IPS-NIHi7 (cell line): Measurements from ENCODE around the gene ERBIN.
"Not testable (repeated sequence)": the region's sequence is repeated elsewhere in the genome, so short reads cannot be mapped to it uniquely, and the experiment has no call there.

Source experiments
- DNase-seq: peaks from one replicate; pipeline ENCODE4 v3.0.0; 2012; ENCODE audit warnings: mixed read lengths; ENCODE audit errors: extremely low spot score

Gene ERBIN

DNA sequence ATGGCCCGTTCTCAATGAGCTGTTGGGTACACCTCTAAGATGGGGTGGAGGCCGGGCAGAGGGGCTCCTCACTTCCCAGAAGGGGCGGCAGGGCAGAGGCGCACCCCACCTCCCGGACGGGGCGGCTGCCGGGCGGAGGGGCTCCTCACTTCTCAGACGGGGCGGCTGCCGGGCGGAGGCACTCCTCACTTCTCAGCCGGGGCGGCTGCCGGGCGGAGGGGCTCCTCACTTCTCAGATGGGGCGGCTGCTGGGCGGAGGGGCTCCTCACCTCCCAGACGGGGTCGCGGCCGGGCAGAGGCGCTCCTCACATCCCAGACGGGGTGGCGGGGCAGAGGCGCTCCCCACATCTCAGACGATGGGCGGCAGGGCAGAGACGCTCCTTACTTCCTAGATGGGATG, 31.3 kb downstream of the ERBIN start:
- not testable (repeated sequence) for DNase-seq

DNA sequence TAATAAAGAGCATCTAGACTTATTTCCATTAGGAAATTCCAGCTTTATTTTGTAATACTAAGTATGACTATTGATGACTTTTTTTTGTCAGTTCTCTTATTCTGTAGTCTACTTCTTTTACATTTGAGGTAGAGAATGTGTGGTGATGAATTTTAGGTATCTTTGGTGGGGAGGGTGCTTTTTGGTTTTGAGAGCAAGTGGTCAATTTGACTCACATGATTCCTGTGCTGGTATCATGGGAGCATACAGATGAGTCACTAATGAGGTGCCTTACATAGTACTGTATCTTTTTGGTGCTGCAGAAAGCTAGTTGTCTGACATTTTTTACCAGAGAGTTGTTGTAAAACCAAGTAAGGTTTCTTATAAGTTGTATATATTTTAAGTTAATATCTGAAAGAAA, 35.3 kb downstream of the ERBIN start:
- DNase-seq, result no peak

DNA sequence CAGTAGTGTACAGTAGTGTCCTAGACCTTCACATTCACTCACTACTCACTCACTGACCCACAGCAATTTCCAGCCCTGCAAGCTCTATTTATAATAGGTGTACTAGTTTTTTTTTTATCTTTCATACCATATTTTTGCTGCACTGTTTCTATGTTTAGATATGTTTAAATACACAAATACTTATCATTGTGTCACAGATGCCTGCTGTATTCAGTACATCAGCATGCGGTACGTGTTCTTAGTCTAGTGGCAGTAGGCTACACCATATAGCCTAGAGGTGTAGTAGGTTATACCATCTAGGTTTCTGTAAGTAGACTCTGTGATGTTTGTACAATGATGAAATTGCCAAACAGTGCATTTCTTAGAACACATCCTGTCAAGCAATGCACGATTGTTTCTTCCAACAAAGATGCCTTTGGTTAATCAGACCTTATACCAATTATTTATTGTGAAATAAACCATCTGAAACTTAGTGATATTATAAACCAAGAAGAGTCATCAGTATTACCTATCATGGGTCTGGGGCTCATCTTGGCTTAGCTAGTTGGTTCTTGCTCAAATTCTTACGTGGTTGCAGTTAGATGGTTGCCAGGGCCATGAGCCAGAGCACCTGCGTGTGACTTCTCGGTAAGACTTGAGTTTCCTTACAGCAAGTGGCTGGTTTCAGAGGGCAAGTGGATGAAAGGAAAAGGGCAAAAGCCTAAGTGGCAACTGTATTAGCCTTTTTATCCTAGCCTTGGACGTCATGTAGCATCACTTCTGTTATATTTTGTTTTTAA, 41.1 kb downstream of the ERBIN start:
- no peak for DNase-seq

DNA sequence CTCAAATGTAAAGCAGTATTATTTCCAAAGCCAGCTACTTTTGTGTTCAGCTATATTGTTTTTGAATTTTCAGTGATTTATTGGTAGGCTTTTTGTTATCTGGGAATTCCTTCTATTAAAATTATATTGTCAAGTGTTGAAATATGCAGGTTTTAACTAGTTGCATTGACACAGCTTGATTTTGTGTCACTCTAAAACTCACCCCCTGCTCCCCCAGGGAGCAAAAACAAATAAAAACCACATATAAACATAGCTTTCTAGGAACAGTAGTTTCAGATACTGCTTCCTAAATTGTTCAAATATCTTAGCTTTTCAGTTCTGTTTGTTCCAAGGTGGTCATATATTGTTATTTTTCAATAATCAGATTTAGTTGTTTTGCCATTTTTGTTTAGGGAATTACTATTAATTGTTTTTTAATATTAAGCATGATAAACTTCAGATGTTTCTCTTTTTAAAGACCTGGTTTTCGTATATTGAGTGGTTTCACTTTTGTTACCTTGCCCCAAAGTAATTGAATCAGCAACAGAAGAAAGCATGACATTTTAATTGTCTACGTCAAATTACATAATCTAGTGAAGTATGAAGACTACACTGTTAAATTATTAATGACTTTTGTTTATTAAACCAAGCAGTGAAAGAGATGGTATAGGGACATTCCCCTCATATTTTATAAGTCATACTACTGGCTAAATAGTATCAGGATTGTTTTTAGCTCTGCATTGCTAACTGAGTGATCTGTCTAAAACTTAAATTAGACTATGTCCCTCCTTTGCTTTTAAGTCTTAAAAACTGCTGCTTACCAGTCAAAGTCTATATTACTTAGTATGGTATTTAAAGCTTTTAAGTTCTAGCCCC, 43.4 kb downstream of the ERBIN start:
- no peak for DNase-seq

DNA sequence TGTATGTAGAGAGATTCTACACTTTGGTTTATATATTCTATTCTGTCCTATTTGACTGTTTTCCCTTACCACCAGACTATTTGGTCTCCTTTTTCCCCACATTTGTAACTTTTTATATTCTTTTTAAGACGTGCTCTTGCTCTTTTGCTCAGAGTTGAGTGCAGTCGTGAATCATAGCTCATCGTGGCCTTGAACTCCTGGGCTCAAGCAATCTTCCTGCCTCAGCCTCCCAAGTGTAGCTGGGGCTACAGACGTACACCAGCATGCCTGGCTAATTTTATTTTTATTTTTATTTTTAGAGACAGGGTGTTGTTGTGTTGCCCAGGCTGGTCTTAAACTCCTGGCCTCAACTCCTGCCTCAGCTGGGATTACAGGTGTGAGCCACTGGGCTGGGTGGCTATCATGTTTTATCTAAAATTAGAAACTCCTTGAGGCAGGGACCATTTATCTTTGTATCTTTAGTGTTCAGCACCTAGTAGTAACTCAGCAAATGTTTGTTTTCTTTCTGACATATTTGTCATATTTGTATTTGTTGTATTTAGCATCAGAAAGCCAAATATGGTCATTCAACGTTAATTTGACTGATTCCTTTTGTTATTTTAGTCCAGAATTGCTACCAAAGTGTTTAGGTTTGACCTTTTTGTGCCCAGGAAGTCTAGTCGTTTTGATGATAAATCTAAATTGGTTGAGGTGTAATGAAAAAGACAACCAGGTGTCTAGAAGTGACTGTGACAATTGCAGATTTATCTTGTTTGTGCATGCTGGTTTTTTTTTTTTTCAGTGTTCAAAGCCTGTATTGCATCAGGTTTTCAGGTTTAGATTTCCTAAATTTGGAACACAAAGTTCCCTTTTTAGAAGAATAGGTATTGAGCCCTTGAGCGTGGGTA, 44.3 kb downstream of the ERBIN start:
- no peak for DNase-seq

DNA sequence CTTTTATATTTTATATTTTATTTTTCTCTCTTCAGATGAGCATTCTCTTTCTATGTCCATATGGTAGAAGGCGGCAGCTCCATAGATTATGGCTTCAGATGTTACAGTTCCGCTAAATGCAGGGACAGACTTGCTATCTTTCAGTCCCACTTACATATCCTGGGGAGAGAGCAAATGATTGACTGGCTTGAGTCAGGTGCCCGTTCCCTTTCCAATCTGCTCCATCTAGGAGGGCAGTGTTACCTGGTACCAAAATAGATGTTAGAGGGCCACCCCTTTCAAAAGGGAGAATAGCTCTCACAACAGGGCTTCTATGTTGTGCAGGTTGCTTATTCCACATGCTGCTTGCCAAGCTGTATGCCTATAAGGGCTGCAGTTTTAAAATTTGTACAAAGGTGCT, 45.3 kb downstream of the ERBIN start:
- DNase-seq, result no peak

DNA sequence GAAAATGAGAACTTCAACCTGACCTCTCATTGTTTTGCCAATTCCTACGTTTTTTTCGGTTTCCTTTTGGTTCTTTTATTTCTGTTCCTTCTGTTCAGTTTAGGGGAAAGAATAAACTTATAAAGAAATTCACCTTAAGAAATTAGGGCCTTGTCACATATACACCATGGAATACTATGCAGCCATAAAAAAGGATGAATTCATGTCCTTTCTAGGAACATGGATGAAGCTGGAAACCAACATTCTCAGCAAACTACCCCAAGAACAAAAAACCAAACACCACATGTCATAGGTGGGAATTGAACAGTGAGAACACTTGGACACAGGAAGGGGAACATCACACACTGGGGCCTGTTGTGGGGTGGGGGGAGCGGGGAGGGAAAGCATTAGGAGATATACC, 46.5 kb downstream of the ERBIN start:
- DNase-seq, result not testable (repeated sequence)

DNA sequence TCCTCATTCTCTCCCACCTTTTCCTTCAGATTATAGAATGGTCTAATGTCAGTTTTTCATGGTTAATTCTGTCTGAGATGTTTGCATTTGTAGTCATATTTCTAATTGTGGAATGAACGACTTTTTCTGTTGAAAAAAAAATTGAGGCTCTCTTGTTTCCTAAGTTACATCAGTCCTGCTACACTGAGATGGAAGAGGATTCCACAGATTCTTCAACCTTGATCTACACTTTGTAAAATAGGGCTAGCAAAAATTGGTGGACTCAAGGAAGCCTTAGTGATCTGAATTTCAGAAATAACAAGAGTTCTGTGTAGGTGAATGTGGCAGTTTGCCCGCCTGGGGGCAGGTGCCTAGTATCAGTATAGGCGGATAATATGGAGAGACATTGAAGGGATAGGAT, 51.9 kb downstream of the ERBIN start:
- no peak for DNase-seq

DNA sequence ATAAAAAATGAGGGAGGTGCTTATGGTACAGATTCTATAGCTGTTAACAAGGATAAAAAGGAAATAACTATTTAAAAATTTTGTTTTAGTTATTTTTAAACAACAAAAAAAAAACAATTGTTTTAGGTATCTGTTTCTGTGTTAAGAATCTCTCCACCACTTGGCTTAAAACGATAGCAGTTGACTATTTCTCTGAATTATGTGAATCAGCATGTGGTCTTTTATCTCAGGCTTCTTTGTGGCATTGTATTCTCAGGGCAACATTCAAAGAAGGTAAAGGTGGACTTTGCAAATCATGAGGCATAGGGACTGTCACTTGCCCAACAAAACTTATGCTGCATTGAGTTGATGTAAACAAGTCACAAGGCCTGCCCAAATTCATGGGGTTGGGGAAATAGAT, 55.2 kb downstream of the ERBIN start:
- DNase-seq, result no peak

DNA sequence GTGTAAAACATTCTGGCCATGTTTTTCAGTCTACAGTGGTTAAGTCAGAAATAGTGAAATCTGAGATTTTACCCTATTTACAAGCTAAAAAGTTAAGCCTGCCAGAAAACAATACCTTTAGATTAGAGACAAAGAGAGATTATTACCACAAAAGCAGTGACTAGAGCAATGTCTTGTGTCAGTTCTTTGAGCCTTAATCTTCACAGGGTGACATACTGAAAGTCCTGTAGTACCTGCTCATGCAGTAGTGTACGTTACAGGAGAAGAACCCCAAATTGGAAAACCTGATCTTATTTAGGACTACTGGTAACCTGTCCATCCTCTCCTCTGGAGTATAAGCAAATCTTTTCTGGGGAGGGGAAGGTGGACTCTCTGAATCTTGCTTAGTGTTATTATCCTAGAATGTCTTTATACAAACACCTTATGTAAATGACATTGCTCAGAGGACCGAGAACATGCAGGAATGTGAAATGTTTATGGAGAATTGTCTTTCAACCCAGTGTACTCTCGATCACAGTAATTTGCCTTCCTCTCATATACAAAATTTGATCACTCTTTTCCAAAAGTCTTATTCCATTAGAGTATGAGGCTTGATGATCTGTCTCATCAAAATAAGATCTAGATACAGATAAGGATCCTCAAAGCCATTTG, 55.7 kb downstream of the ERBIN start:
- no peak for DNase-seq

DNA sequence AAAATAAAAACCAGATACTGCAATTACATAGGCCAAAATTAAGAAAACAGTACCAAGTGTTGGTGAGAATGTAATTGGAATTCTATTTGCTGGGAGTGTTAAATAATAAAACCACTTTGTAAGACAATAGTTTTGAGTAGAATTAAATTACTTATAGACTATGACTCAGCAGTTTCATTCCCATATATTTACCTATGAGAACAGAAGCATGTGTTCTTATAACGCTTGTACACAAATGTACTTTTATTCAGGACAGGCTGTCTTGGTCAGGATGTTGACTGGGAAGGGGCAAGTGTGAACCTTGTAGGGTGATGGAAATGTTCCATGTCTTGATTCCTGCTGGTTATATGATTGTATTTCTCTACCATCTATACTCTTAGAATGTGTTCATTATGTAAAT, 56.3 kb downstream of the ERBIN start:
- DNase-seq, result no peak

DNA sequence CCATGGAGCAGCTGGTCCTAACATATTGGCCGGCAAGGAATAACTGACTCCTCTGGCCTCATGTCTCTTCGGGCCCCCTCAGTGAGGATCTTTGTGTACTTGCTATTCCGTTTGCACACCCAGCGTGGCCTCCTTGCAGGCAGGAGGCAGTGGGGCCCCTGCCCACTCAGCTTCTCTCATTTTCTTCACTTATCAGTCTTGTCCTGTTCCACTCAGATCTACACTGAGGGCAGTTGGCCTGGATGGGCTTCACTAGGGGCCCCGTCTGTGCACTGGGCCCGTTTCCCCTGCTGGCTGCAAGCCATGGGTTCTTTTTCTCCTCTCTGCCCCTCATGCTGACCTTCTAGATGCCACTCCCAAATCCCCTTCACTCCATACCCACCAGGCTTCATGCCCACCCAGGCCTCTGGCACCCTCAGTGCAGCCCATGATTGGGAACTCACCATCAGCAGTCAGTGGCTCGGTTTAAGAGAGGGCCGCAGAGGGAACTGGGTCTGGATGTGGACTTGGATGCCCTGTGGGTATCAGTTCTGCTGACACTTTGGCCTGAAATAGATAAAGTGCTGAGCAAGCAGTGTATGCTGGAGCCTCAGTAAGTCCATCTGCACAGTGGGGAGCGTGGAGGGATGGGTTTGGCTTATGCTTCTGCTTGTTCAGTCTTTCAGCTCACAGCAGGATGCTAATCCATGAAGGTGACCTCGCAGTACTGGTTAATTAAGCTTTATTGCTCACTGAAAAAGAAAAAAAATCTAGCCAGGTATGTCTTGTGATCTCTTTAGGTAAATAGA, 57.9 kb downstream of the ERBIN start:
- DNase-seq, result no peak

DNA sequence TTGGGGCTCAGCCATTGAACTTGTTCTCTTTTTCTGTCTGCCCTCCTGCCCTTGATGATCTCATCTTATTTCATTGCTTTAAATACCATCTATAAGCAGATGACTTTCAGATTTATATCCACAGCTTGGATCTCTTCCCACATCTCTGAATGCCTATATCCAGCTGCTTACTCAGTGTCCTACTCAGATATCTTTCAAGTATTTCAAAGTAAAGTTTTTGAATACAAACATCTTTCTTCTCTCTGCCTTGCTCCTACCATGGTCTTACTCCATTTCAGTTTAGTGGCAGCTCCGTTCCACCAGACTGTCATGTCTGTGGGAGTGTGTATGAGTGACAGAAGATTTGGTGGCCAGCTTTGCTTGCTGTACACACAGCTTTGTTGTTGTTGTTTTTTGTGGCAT, 59.7 kb downstream of the ERBIN start:
- DNase-seq, result no peak

DNA sequence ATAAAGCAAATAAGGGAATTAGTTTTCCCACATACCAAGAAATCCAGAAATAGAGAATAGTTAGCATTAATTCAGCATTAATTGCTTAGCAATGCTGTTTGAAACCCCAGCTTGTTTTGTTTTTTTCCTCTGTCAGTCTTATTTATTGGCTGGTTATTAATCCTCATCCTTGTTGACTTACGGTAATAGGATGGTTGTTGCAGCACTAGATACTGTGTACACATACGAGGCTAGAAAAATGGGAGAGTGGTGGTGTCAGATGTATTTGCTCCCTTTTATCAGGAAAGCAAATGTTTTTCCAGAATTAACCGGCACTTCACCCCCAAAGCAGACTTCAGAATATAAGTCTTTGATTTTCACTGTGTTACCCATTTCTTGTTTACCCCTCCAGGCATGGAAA, 60.4 kb downstream of the ERBIN start:
- no peak for DNase-seq

DNA sequence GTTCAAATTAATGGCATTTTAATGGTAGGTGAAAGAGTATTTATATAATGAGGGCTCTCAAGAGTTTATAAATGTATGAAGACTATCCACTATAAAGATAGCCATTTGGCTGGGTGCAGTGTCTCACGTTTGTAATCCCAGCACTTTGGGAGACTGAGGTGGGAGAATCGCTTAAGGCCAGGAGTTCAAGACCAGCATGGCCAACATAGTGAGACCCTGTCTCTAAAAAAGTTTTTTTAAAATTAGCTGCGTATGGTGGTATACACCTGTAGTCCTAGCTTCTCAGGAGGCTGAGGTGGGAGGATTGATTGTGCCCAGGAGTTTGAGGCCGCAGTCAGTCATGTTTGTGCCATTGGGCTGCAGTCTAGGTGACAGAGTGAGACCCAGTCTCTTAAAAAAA, 61.6 kb downstream of the ERBIN start:
- no peak for DNase-seq

DNA sequence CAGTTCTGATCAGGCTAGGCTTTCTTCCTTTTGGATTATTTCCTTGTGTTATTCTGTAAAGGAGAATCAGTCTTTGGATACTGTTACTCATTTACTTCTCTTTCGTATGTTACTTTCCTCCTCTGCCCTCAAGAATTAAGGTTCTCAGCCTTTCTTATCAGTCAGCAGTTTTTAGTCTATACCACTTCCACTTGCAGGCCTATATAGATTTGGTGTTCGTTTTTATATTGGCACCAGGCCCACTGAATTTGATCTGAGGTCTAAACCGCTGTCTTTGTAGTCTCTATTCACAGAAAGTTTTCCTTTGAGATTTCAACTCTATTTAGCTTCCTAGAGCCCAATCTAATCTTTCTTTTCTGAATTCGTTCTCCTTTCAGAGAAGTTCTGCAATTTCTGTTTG, 62.8 kb downstream of the ERBIN start:
- DNase-seq, result no peak

DNA sequence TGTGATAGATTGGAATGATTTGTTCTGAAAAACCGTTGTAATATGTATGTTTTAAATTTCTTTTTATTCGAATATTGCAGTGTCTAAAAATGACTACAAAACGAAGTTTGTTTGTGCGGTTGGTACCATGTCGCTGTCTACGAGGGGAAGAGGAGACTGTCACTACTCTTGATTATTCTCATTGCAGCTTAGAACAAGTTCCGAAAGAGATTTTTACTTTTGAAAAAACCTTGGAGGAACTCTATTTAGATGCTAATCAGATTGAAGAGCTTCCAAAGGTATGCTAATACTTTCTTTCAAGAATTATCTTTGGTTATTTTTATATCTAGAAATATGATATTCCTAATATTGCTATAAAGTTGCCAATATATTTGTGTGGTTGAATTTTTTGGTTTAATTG, 66.3 kb downstream of the ERBIN start:
- DNase-seq, result no peak

DNA sequence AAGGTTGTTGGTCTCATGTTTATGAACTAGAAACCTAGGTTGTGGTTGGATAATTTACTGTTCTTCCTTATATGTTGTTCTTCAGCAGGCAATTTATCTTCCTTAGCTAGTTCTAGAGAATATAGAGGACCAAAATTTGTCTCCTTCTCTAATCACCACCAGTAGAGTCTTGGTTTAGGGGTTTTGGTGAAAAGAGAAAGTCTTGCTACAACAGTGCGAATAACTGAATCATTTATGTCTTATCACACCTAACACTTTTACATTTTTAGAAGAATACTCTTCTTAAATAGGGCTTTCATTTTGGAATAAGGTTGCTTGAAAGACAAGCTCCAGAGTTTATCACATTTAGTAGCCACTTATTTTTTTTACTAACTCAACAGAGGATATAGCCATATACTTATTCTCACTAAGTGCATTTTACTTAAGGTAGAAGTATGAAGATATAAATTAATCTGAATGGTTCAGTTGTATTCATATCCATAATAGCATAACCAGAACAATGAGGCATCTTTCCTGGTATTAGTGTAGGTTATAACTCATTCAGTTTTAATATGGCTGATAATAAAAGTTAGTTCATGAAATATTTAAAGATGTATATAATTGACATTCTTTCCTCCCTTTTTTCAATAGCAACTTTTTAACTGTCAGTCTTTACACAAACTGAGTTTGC, 67.9 kb downstream of the ERBIN start:
- DNase-seq, result no peak

DNA sequence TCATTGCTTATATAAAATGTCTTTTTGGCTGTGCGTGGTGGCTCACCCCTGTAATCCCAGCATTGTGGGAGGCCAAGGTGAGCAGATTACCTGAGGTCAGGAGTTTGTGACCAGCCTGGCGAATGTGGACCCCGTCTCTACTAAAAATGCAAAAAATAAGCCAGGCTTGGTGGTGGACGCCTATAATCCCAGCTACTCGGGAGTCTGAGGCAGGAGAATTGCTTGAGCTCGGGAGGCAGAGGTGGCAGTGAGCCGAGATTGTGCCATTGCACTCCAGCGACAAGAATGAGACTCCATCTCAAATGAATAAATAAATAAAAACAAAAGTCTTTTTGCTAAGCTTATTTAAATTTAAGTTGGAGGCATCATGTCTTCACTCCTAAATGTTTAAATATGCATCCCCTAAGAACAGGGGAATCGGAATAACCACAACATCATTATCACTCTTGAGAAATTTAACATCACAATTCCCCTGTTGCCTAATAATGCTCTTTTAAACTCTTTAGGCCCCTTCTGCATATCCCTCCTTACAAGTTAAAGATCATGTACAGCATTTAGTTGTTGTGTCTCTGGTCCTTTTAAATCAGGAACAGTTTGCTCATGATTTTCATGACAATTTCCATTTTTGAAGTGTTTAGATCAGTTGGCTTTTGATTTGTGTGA, 72.8 kb downstream of the ERBIN start:
- DNase-seq, result no peak

DNA sequence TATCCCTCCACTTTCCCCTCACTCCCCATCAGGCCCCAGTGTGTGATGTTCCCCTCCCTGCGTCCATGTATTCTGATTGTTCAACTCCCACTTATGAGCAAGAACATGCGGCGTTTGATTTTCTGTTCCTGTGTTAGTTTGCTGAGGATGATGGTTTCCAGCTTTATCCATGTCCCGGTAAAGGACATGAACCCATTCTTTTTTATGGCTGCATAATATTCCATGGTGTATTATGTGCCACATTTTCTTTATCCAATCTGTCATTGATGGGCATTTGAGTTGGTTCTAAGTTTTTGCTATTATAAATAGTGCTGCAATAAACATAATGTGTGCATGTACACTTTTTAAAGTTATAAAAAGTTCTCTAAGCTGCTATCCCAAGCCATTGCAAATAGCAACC, 75.6 kb downstream of the ERBIN start:
- no peak for DNase-seq
